Endodermal cell (in vitro differentiated cells): ENCODE measurements around the gene PCOLCE2. TPM values are rescaled to one million over a fixed set of nuclear protein-coding genes. Genes with fewer than 3 reads are reported as not detected.

ENCODE experiments used
- DNase-seq: peaks from one replicate; pipeline ENCODE4 v3.0.0-alpha.2; 2017
- H3K27ac ChIP-seq: 2 replicates; pipeline ENCODE4 v1.5.1; 2013; ENCODE audit warnings: mild to moderate bottlenecking, low read depth, low read length, moderate library complexity
- H3K27me3 ChIP-seq: 2 replicates; pipeline ENCODE4 v1.6.1; 2013; ENCODE audit warnings: mild to moderate bottlenecking, low read length, moderate library complexity; ENCODE audit not compliant: insufficient read depth, control insufficient read depth, poor library complexity, severe bottlenecking
- H3K36me3 ChIP-seq: 2 replicates; pipeline ENCODE4 v1.7.0; 2013; ENCODE audit warnings: mild to moderate bottlenecking, low read length, moderate library complexity; ENCODE audit not compliant: control insufficient read depth, insufficient read depth
- H3K4me1 ChIP-seq: one replicate; pipeline ENCODE4 v1.7.0; 2013; ENCODE audit warnings: low read length; ENCODE audit not compliant: control insufficient read depth, insufficient read depth
- H3K4me3 ChIP-seq: 2 replicates; pipeline ENCODE4 v1.5.1; 2013; ENCODE audit warnings: mild to moderate bottlenecking, low read length, moderate library complexity
- H3K9ac ChIP-seq: 2 replicates; pipeline ENCODE4 v1.6.1; 2013; ENCODE audit warnings: mild to moderate bottlenecking, low read length, moderate library complexity; ENCODE audit not compliant: poor library complexity, severe bottlenecking; ENCODE audit errors: extremely low read depth
- H3K9me3 ChIP-seq: 2 replicates; pipeline ENCODE4 v1.6.1; 2013; ENCODE audit warnings: mild to moderate bottlenecking, low read length, moderate library complexity; ENCODE audit not compliant: control insufficient read depth
- H3K27ac Mint-ChIP-seq: 2 replicates; pipeline ENCODE4 v1.8.0; 2020; ENCODE audit warnings: mixed read lengths
- H3K27me3 Mint-ChIP-seq: 2 replicates; pipeline ENCODE4 v1.8.0; 2021; ENCODE audit warnings: mild to moderate bottlenecking, mixed read lengths; ENCODE audit not compliant: insufficient read depth
- H3K36me3 Mint-ChIP-seq: 2 replicates; pipeline ENCODE4 v1.8.0; 2020; ENCODE audit warnings: low read depth, mixed read lengths
- H3K4me1 Mint-ChIP-seq: 2 replicates; pipeline ENCODE4 v1.8.0; 2020; ENCODE audit warnings: mixed read lengths
- H3K4me3 Mint-ChIP-seq: 2 replicates; pipeline ENCODE4 v1.8.0; 2020; ENCODE audit warnings: mild to moderate bottlenecking, moderate library complexity, mixed read lengths
- H3K9me3 Mint-ChIP-seq: 2 replicates; pipeline ENCODE4 v1.8.0; 2020; ENCODE audit warnings: mild to moderate bottlenecking, mixed read lengths
- WGBS, 2 experiments: methylation state at CpG; one replicate each; pipeline versions ENCODE4 v1.1.5 to v1.1.7; 2013; ENCODE audit warnings: missing lambda C conversion rate in 2 of 2, mixed read lengths in 1 of 2; ENCODE audit not compliant: insufficient coverage in 1 of 2, insufficient read length in 1 of 2; 5-methylcytosine and 5-hydroxymethylcytosine counted together
- total RNA-seq, 2 donors: library from RNA; stranded (reverse); fragmentation: NEBNext Ultra II Directional in 1 of 2; extraction: Animal tissue kit (Norgen Biotek cat#: 25700) in 1 of 2; gene quantifications; 2 replicates in 1 of 2; 3 replicates in 1 of 2; pipeline ENCODE4 v1.2.1, GENCODE V29; 2021
- TF ChIP-seq, protein P1 (sequence below): fragments of 200-600 bp; sonication (generic); conservative IDR thresholded peaks from 2 replicates; pipeline ENCODE4 v1.5.0; 2021; ENCODE audit warnings: antibody characterized with exemption, mild to moderate bottlenecking

PCOLCE2 gene
- total RNA-seq, 2 donors from 2014 or later: 17.0 to 18.0 TPM

- WGBS, 2 experiments: 53 to 70% methylated on average over 2 to 4 of the region's 4 CpGs
- Mint-ChIP-seq H3K27ac (peak overlapping the region; percentile 10), H3K4me1 (peaks cover 45% of the 10 kb centered on the region), H3K9me3 (no peaks in the 10 kb centered on the region), H3K36me3 (no peaks in the 10 kb centered on the region), H3K4me3 (no peak overlapping the region), H3K27me3 (no peaks in the 10 kb centered on the region)
- no peak overlapping the region for H3K27ac ChIP-seq
- no peak overlapping the region for H3K4me3 ChIP-seq
- peaks cover 1% of the 10 kb centered on the region for H3K9me3 ChIP-seq
- no peak overlapping the region for H3K9ac ChIP-seq
- no peaks in the 10 kb centered on the region for H3K36me3 ChIP-seq
- H3K27me3 ChIP-seq: no peaks in the 10 kb centered on the region
- H3K4me1 ChIP-seq: peaks cover 13% of the 10 kb centered on the region
- TF ChIP-seq, protein P1, sequence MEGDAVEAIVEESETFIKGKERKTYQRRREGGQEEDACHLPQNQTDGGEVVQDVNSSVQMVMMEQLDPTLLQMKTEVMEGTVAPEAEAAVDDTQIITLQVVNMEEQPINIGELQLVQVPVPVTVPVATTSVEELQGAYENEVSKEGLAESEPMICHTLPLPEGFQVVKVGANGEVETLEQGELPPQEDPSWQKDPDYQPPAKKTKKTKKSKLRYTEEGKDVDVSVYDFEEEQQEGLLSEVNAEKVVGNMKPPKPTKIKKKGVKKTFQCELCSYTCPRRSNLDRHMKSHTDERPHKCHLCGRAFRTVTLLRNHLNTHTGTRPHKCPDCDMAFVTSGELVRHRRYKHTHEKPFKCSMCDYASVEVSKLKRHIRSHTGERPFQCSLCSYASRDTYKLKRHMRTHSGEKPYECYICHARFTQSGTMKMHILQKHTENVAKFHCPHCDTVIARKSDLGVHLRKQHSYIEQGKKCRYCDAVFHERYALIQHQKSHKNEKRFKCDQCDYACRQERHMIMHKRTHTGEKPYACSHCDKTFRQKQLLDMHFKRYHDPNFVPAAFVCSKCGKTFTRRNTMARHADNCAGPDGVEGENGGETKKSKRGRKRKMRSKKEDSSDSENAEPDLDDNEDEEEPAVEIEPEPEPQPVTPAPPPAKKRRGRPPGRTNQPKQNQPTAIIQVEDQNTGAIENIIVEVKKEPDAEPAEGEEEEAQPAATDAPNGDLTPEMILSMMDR: no peak
- DNase-seq: peak; percentile 72
Observed at GRCh38 chr3:142861926-142862325, 27.0 kb downstream of the PCOLCE2 start.

- Histone ChIP-seq H3K27me3 (no peaks in the 10 kb centered on the region), H3K27ac (no peak overlapping the region), H3K36me3 (no peaks in the 10 kb centered on the region), H3K4me3 (no peak overlapping the region), H3K9ac (no peak overlapping the region), H3K4me1 (peaks cover 12% of the 10 kb centered on the region), H3K9me3 (no peaks in the 10 kb centered on the region)
- 90 to 93% methylated on average over 3 of the region's 3 CpGs for WGBS, 2 experiments
- Mint-ChIP-seq H3K36me3 (no peaks in the 10 kb centered on the region), H3K4me1 (peaks cover 45% of the 10 kb centered on the region), H3K9me3 (no peaks in the 10 kb centered on the region), H3K27me3 (no peaks in the 10 kb centered on the region), H3K4me3 (no peak overlapping the region), H3K27ac (no peak overlapping the region)
- TF ChIP-seq, protein P1: no peak
- no peak for DNase-seq
Observed at GRCh38 chr3:142858043-142858442, 30.8 kb downstream of the PCOLCE2 start.

DNA sequence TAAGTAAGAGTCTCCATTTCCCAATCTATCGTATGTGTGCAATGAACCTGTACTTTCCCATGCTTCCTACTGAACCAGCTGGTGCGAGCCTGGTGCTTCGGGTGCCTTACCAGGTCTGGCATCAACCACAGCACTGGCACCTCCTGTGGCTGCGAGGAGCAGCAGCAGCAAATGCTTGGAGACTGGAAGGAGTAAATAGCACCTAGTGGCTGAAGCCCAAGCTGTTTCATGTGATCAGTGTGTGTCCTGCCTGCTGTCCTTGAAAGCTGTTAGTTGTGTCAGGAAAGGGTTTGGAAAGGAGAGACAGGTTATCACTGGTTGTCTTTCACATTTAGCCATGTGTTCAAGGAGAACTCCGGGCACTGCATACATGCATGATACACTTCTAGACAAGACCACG is 31.8 kb downstream of the PCOLCE2 start:
- Mint-ChIP-seq H3K4me3 (no peak overlapping the region), H3K9me3 (no peaks in the 10 kb centered on the region), H3K36me3 (no peaks in the 10 kb centered on the region), H3K4me1 (peaks cover 39% of the 10 kb centered on the region), H3K27me3 (no peaks in the 10 kb centered on the region), H3K27ac (no peak overlapping the region)
- no peak overlapping the region for H3K4me3 ChIP-seq
- no peaks in the 10 kb centered on the region for H3K36me3 ChIP-seq
- TF ChIP-seq, protein P1: peak; percentile 79
- no peak overlapping the region for H3K9ac ChIP-seq
- H3K4me1 ChIP-seq: peaks cover 11% of the 10 kb centered on the region
- DNase-seq: peak; percentile 87
- H3K27me3 ChIP-seq: no peaks in the 10 kb centered on the region
- no peak overlapping the region for H3K27ac ChIP-seq
- WGBS, 2 experiments: 64 to 75% methylated on average over 2 to 6 of the region's 6 CpGs
- no peaks in the 10 kb centered on the region for H3K9me3 ChIP-seq
